Hepatocyte (in vitro differentiated cells): ENCODE results near the gene ANKRD17. TPM values are rescaled to one million over a fixed set of nuclear protein-coding genes. Genes with fewer than 3 reads are reported as not detected.
"Not testable (repeated sequence)": the region's sequence is repeated elsewhere in the genome, so short reads cannot be mapped to it uniquely, and the experiment has no call there.

Experiments used
- DNase-seq: peaks from one replicate; pipeline ENCODE4 v3.0.0-alpha.2; 2016; ENCODE audit warnings: low spot score
- H2AFZ ChIP-seq: fragments of 200-600 bp; sonication (generic); 2 replicates; pipeline ENCODE4 v1.6.0; 2016; ENCODE audit warnings: antibody characterized with exemption, mild to moderate bottlenecking
- H3K27ac ChIP-seq: fragments of 200-600 bp; sonication (generic); 2 replicates; pipeline ENCODE4 v1.5.1; 2016; ENCODE audit warnings: mild to moderate bottlenecking
- H3K27me3 ChIP-seq: fragments of 200-600 bp; sonication (generic); 2 replicates; pipeline ENCODE4 v1.6.1; 2016
- H3K36me3 ChIP-seq: fragments of 200-600 bp; sonication (generic); replicated peaks from 2 replicates; pipeline ENCODE4 v1.5.1; 2016; ENCODE audit warnings: low read depth; ENCODE audit not compliant: insufficient read depth
- H3K4me1 ChIP-seq: fragments of 200-600 bp; sonication (generic); 2 replicates; pipeline ENCODE4 v1.5.1; 2016; ENCODE audit warnings: mild to moderate bottlenecking, moderate library complexity; ENCODE audit not compliant: insufficient read depth
- H3K4me2 ChIP-seq: fragments of 200-600 bp; sonication (generic); 2 replicates; pipeline ENCODE4 v1.6.0; 2016
- H3K4me3 ChIP-seq: fragments of 200-600 bp; sonication (generic); 2 replicates; pipeline ENCODE4 v1.5.1; 2016; ENCODE audit warnings: mild to moderate bottlenecking
- H3K79me2 ChIP-seq: fragments of 200-600 bp; sonication (generic); 2 replicates; pipeline ENCODE4 v1.6.0; 2017; ENCODE audit warnings: mild to moderate bottlenecking
- H3K9me2 ChIP-seq: fragments of 200-600 bp; sonication (generic); replicated peaks from 2 replicates; pipeline ENCODE4 v1.6.0; 2017; ENCODE audit warnings: mild to moderate bottlenecking; ENCODE audit not compliant: insufficient read depth
- H3K9me3 ChIP-seq: fragments of 200-600 bp; sonication (generic); 2 replicates; pipeline ENCODE4 v1.5.1; 2016; ENCODE audit warnings: low read depth, mild to moderate bottlenecking
- H4K20me1 ChIP-seq: fragments of 200-600 bp; sonication (generic); 2 replicates; pipeline ENCODE4 v1.6.0; 2016; ENCODE audit warnings: mild to moderate bottlenecking; ENCODE audit not compliant: insufficient read depth, poor library complexity, severe bottlenecking
- CTCF ChIP-seq: fragments of 200-600 bp; sonication (generic); IDR thresholded peaks from 2 replicates; pipeline ENCODE4 v1.5.1; 2016; ENCODE audit warnings: antibody characterized with exemption, mild to moderate bottlenecking; ENCODE audit not compliant: poor library complexity
- EZH2 ChIP-seq: fragments of 200-600 bp; sonication (generic); IDR thresholded peaks from 2 replicates; pipeline ENCODE4 v1.6.1; 2016; ENCODE audit warnings: antibody characterized with exemption, mild to moderate bottlenecking, borderline replicate concordance
- EZH2phosphoT487 ChIP-seq: fragments of 200-600 bp; sonication (generic); IDR thresholded peaks from one replicate; pipeline ENCODE4 v1.6.1; 2018; ENCODE audit warnings: antibody characterized with exemption, mild to moderate bottlenecking, low read depth, moderate library complexity; ENCODE audit not compliant: unreplicated experiment, severe bottlenecking
- WGBS: methylation state at CpG from one replicate; pipeline ENCODE4 v1.1.6; 2016; ENCODE audit warnings: low lambda C conversion rate; ENCODE audit errors: missing lambda C conversion rate; 5-methylcytosine and 5-hydroxymethylcytosine counted together
- polyA plus RNA-seq: library from polyadenylated mRNA; unstranded; fragments of >200 nt; fragmentation: Nextera tagmentation; extraction: Ambion mirVana; gene quantifications from 2 replicates; pipeline ENCODE4 v1.2.1, GENCODE V29; 2016
- total RNA-seq: library from RNA; depleted of rRNA; stranded (reverse); fragments of >200 nt; gene quantifications from 2 replicates; pipeline ENCODE4 v1.2.3, GENCODE V29; 2014

ANKRD17 gene
- total and polyA plus RNA-seq, 2 experiments from 2014 or later: 31.8 to 55.8 TPM

- no peaks in the 10 kb centered on the region for H3K9me3 ChIP-seq
- H3K4me1 ChIP-seq: no peaks in the 10 kb centered on the region
- TF ChIP-seq EZH2 (no peak), EZH2phosphoT487 (no peak), CTCF (no peak)
- no peak overlapping the region for H2AFZ ChIP-seq
- H3K4me3 ChIP-seq: no peak overlapping the region
- peaks cover 43% of the 10 kb centered on the region for H4K20me1 ChIP-seq
- no peak overlapping the region for H3K27ac ChIP-seq
- no peaks in the 10 kb centered on the region for H3K27me3 ChIP-seq
- no peak overlapping the region for H3K4me2 ChIP-seq
- DNase-seq: no peak
- H3K9me2 ChIP-seq: no peaks in the 10 kb centered on the region
- peaks cover 99% of the 10 kb centered on the region for H3K79me2 ChIP-seq
- no peaks in the 10 kb centered on the region for H3K36me3 ChIP-seq
Measured at GRCh38 chr4:73208376-73208775, 50.2 kb downstream of the ANKRD17 start.

GRCh38 chr4:73206236-73206635 is 52.4 kb downstream of the ANKRD17 start:
- peaks cover 56% of the 10 kb centered on the region for H4K20me1 ChIP-seq
- H3K9me3 ChIP-seq: no peaks in the 10 kb centered on the region
- TF ChIP-seq CTCF: no peak
- TF ChIP-seq EZH2: no peak
- no peak for TF ChIP-seq EZH2phosphoT487

GRCh38 chr4:73205482-73205881 is 53.1 kb downstream of the ANKRD17 start:
- no peak overlapping the region for H2AFZ ChIP-seq
- TF ChIP-seq EZH2: no peak
- TF ChIP-seq EZH2phosphoT487: no peak
- TF ChIP-seq CTCF: no peak
- no peaks in the 10 kb centered on the region for H3K4me1 ChIP-seq
- no peaks in the 10 kb centered on the region for H3K27me3 ChIP-seq
- H3K9me2 ChIP-seq: no peaks in the 10 kb centered on the region
- peaks cover 63% of the 10 kb centered on the region for H4K20me1 ChIP-seq
- H3K4me3 ChIP-seq: no peak overlapping the region
- no peak for DNase-seq
- H3K9me3 ChIP-seq: no peaks in the 10 kb centered on the region
- H3K27ac ChIP-seq: no peak overlapping the region
- H3K79me2 ChIP-seq: peaks cover 99% of the 10 kb centered on the region
- H3K4me2 ChIP-seq: no peak overlapping the region
- H3K36me3 ChIP-seq: no peaks in the 10 kb centered on the region

More at GRCh38 chr4:73206236-73206635, 52.4 kb downstream of the ANKRD17 start:
- Histone ChIP-seq H3K79me2 (peaks cover 99% of the 10 kb centered on the region), H2AFZ (no peak overlapping the region), H3K27me3 (no peaks in the 10 kb centered on the region), H3K9me2 (no peaks in the 10 kb centered on the region), H3K4me1 (no peaks in the 10 kb centered on the region), H3K4me2 (no peak overlapping the region), H3K36me3 (no peaks in the 10 kb centered on the region), H3K27ac (no peak overlapping the region), H3K4me3 (no peak overlapping the region)
- 97% methylated on average over 3 of the region's 3 CpGs for WGBS
- DNase-seq: no peak

- H3K36me3 ChIP-seq, H3K4me1 ChIP-seq, H3K4me3 ChIP-seq, H3K9me3 ChIP-seq, H3K9me2 ChIP-seq, DNase-seq, H3K27ac ChIP-seq, H2AFZ ChIP-seq, H3K27me3 ChIP-seq, H3K4me2 ChIP-seq: not testable (repeated sequence)
- Histone ChIP-seq H4K20me1 (peaks cover 65% of the 10 kb centered on the region), H3K79me2 (peaks cover 99% of the 10 kb centered on the region)
- WGBS: over 99% methylated on average over 18 of the region's 18 CpGs
Measured at GRCh38 chr4:73203976-73204375, 54.6 kb downstream of the ANKRD17 start.
